ENCODE data around the gene UCK2. TPM values are rescaled to one million over a fixed set of nuclear protein-coding genes. Genes with fewer than 3 reads are reported as not detected.

Gene UCK2
- total and polyA plus RNA-seq, 9 of the 15 experiments (the other 6 are each of a cell fraction or from before 2014, with no cell fraction given): 71.6 to 145 (median 95.8) TPM

DNA sequence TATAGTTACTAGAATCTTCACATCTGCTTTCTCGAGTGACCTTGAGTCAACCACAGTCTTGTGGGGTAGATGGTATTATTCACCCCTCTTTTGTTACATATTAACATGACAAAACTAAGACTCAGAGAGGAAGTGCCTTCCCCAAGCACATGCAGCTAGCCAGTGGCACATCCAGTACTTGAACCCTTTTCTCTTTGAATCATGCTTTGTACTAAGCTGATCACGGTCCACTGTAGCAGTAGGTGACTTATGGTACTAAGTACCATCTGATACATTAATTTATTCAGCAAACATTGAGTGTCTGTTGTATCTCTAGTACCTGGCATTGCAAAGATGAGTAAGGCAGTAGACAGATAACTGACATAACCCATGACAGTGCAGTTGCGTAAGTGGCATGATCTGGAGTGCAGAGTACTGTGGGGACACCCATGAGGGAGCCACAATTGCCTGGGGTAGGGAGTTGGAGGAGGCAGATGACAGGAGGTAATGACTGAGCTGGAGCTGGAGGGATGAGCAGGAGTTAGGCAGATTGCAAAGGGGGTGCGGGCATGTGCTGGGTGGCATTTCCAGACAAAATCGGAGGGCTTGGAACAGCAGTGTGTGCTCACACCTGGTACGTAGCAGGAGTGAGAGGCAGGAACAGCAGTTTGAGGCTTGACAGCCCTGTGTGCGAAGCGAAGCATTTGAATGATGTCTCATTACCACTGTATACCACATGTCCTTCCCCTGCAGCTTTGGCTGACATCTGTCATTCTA lies 29.8 kb downstream of the UCK2 start (continued):
- TF ChIP-seq, protein P1, sequence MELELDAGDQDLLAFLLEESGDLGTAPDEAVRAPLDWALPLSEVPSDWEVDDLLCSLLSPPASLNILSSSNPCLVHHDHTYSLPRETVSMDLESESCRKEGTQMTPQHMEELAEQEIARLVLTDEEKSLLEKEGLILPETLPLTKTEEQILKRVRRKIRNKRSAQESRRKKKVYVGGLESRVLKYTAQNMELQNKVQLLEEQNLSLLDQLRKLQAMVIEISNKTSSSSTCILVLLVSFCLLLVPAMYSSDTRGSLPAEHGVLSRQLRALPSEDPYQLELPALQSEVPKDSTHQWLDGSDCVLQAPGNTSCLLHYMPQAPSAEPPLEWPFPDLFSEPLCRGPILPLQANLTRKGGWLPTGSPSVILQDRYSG (tag; conservative IDR thresholded peaks at IDR 0.05; ENCODE audit: low read depth): peak; percentile 64; the same call in 1 of the 2 replicates
- TF ChIP-seq NFYB (IDR thresholded peaks at IDR 0.05; ENCODE audit: extremely low read depth, insufficient read length) (no peak), RAD21 (CRISPR knock-in tag; conservative IDR thresholded peaks at IDR 0.05 in 1 of 2, IDR thresholded peaks at IDR 0.05 in 1 of 2) (0 out of 4 replicates have a peak, but pooled peaks of 1 of the 2 experiments have one; percentile 8), ZNF699 (CRISPR knock-in tag; IDR thresholded peaks at IDR 0.05; ENCODE audit: insufficient replicate concordance) (no peak), MYNN (IDR thresholded peaks at IDR 0.05) (no peak), MYNN (CRISPR knock-in tag; IDR thresholded peaks at IDR 0.05) (no peak), BRD4 (IDR thresholded peaks at IDR 0.05) (no peak), SIN3B (IDR thresholded peaks at IDR 0.05; ENCODE audit: low read depth) (no peak), MECOM (CRISPR knock-in tag; IDR thresholded peaks at IDR 0.05) (peak; percentile 97), FOXK1 (CRISPR knock-in tag; IDR thresholded peaks at IDR 0.05; ENCODE audit: borderline replicate concordance) (no peak), ZNF707 (CRISPR knock-in tag; conservative IDR thresholded peaks at IDR 0.05) (no peak), BACH1 (tag; IDR thresholded peaks at IDR 0.05) (0 out of 2 replicates have a peak, but pooled peaks have one; percentile 45), PHF20 (IDR thresholded peaks at IDR 0.05; ENCODE audit: partially characterized antibody) (no peak), ERF (CRISPR knock-in tag; IDR thresholded peaks at IDR 0.05) (no peak), TAL1 (IDR thresholded peaks at IDR 0.05) (peak; percentile 10; the same call in 1 of the 2 replicates), NFE2 (IDR thresholded peaks at IDR 0.05; ENCODE audit: low read depth) (peak; percentile 66), TGIF2 (CRISPR knock-in tag; IDR thresholded peaks at IDR 0.05) (no peak), DMBX1 (CRISPR knock-in tag; IDR thresholded peaks at IDR 0.05; ENCODE audit: borderline replicate concordance) (no peak)
- TF ChIP-seq, protein P2, sequence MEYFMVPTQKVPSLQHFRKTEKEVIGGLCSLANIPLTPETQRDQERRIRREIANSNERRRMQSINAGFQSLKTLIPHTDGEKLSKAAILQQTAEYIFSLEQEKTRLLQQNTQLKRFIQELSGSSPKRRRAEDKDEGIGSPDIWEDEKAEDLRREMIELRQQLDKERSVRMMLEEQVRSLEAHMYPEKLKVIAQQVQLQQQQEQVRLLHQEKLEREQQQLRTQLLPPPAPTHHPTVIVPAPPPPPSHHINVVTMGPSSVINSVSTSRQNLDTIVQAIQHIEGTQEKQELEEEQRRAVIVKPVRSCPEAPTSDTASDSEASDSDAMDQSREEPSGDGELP (CRISPR knock-in tag; IDR thresholded peaks at IDR 0.05; ENCODE audit: borderline replicate concordance): no peak
- TF ChIP-seq, protein P3, sequence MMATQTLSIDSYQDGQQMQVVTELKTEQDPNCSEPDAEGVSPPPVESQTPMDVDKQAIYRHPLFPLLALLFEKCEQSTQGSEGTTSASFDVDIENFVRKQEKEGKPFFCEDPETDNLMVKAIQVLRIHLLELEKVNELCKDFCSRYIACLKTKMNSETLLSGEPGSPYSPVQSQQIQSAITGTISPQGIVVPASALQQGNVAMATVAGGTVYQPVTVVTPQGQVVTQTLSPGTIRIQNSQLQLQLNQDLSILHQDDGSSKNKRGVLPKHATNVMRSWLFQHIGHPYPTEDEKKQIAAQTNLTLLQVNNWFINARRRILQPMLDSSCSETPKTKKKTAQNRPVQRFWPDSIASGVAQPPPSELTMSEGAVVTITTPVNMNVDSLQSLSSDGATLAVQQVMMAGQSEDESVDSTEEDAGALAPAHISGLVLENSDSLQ (IDR thresholded peaks at IDR 0.05): peak; percentile 58; the same call in 1 of the 2 replicates
- TF ChIP-seq, protein P4, sequence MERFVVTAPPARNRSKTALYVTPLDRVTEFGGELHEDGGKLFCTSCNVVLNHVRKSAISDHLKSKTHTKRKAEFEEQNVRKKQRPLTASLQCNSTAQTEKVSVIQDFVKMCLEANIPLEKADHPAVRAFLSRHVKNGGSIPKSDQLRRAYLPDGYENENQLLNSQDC (CRISPR knock-in tag; IDR thresholded peaks at IDR 0.05): no peak
- TF ChIP-seq, protein P5, sequence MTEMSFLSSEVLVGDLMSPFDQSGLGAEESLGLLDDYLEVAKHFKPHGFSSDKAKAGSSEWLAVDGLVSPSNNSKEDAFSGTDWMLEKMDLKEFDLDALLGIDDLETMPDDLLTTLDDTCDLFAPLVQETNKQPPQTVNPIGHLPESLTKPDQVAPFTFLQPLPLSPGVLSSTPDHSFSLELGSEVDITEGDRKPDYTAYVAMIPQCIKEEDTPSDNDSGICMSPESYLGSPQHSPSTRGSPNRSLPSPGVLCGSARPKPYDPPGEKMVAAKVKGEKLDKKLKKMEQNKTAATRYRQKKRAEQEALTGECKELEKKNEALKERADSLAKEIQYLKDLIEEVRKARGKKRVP (CRISPR knock-in tag; IDR thresholded peaks at IDR 0.05): peak; percentile 69; the same call in 1 of the 2 replicates

Data from K562 (cell line).